Stimulated activated CD8-positive, alpha-beta memory T cell treated with anti-CD3 and anti-CD28 coated beads, Interleukin-7, amount 100 ng/mL, for 24 hours (primary cell): Measurements from ENCODE around the gene SHISA7.
"Not testable (repeated sequence)": the region's sequence is repeated elsewhere in the genome, so short reads cannot be mapped to it uniquely, and the experiment has no call there.

Source experiments
- DNase-seq: peaks from one replicate; pipeline ENCODE4 v3.0.0-alpha.2; 2020; ENCODE audit warnings: low read depth

SHISA7 gene

GRCh38 chr19:55446060-55446459, 3.0 kb upstream of the SHISA7 start:
- no peak for DNase-seq

GRCh38 chr19:55444646-55445045, 1.5 kb upstream of the SHISA7 start:
- DNase-seq, result no peak

GRCh38 chr19:55443824-55444480, 852 bp upstream of the SHISA7 start:
- DNase-seq, result no peak

DNA sequence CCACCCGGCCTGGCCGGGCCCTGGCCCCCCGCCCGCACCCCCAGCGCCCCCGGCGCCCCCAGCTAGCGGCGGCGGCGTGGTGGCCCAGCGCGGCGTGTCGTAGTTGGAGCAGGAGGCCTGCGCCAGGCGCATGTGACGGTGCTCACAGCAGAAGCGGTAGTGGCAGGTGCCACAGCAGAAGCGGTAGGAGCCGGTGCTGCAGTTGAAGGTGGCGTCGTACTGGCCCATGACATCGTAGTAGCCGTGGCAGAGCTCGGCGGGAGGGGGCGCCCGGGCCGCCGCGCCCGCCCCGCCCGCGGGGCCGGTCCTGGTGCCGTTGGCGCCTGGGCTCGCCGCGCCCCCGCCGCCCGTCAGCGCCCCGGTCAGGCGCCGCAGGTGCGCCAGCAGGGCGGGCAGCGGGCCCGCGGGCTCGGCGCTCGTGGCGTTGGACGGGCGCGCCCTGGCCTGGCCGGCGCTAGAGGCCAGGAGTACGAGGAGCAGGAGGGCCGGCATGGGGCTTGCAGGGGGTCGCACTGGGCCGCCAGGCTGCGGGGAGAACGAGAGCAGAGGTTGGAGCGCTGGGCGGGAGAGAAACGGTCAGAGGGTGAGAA, 633 bp downstream of the SHISA7 start:
- DNase-seq, result no peak

DNA sequence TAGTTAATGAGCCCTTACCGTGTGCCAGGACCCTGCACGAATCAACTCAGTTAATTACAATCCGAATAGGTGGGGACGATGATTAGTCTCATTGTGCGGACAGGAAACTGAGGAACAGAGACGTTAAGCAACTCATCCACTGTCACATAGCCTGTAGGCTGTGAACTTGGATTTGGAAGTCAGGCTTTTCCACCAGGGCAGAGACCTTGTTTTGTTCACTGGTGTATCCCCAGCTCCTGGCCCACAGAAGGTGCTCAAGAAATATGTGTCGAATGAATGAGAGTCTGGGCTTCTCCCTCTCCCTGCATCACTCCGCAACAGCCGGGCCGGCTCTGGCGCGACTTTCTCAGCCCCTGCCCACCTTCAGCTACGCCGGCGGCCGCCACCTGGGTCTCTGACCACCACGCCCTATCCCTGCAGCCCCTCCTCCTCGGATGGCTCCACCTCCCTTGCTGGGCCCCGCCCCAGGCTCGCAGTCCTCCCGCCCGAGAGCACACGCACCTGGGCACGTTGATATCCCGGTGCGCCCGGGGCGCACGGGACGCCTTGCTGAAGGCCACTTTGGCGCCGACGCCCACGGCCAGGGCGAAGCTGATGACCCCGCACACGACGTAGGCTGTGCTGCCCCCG, 1.3 kb downstream of the SHISA7 start:
- no peak for DNase-seq

- DNase-seq, result no peak
Observed at GRCh38 chr19:55441319-55441691, 1.8 kb downstream of the SHISA7 start.

DNA sequence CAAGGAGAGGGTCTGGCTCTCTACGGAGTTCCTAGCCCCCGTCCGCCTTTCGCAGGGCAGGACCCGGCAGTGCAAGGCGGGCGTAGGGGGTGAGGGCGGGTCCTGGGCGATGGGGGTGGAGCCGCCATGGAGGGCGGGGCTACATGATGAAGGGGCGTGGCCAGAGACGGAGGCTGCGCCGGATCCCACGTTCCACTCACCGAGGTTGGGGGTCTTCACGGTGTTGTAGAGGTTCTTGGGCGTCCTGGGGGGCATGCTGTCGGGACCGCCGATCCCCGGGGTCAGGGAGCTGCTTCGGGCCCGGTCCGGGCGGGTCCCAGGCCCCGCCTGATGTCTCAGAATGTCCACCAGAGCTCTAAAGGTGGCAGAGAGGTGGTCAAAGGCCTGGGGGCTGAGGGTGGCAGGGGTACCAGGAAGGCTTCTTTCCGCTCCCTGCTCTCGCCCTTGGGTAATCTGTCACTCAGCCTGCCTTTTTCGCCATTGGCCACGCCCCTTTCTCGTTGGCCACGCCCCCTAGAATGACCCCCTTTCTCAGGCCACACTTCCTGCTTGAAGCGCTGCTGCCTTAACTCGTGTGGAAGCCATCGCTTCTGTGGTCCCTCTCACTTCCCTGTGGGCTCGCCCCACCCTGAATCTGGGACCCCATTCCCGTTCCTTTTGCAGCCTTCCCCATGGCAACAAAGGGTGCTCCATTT, 2.5 kb downstream of the SHISA7 start:
- no peak for DNase-seq

DNA sequence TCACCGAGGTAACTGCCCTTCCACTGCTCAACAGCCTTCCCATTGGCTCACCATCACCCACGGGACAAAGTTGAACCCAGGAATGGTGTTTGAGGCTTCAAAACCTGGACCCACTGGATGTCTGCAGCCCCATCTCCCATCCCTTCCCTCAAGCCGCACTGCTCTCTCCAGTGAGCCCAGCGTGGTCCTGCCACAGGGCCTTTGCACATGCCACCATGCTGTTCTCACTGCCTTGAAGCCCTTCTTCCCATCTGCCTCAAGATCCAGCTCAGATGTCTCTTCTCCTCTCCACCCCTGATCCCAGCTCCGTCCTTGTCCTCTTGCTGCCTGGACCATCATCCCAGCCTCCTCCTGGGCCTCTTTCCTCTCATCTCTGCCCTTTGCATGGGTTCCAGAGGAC, 4.0 kb downstream of the SHISA7 start:
- DNase-seq, result no peak

DNA sequence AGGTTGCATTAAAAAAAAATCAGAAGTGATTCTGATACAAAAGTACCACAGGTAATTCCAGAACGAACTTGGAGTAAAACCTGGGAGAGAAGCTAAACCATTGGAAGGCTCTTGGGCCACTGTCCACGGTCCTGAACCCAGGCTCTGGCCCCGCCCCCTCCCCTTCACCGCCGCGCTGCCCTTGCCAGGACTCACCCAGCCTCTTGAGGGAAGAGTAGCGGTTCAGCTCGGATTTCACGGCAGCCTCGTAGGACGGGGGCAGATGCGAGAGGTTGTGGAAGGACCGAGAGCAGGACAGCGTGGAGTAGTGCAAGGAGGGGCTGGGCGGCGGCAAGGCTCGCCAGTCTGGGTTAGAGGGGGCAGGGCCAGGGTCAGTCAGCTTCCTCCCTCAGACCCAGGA, 5.7 kb downstream of the SHISA7 start:
- DNase-seq, result no peak

DNA sequence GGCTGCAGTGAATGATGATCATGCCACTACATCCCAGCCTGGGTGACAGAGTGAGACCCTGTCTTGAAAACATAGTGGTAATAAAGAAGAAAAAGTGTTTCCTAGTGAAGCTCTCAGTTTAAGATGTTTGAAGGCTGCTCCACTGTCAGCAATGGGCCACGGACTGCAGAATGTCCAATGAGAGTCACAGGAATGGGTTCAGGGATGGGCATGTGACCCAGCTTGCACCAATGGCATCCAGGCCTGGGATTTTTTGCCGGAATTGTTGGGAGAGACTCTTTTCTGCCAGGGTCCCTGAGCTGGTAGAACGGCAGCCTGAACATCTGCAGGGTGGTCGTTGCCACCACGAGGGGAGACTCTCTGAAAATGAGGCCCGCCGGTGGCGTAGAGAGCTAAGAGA, 6.3 kb downstream of the SHISA7 start:
- DNase-seq, result no peak

DNA sequence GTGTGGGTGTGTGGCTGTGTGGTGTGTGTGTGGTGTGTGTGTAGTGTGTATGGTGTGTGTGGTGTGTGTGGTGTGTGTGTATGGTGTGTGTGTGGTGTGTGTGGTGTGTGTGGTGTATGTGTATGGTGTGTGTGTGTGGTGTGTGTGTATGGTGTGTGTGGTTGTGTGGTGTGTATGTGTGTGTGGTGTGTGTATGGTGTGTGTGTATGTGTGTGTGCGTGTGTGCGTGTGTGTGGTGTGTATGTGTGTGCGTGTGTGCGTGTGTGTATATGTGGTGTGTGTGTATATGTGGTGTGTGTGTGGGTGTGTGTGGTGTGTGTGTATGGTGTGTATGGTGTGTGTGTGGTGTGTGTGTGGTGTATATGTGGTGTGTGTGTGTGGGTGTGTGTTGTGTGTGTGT, 8.1 kb downstream of the SHISA7 start:
- no peak for DNase-seq

DNA sequence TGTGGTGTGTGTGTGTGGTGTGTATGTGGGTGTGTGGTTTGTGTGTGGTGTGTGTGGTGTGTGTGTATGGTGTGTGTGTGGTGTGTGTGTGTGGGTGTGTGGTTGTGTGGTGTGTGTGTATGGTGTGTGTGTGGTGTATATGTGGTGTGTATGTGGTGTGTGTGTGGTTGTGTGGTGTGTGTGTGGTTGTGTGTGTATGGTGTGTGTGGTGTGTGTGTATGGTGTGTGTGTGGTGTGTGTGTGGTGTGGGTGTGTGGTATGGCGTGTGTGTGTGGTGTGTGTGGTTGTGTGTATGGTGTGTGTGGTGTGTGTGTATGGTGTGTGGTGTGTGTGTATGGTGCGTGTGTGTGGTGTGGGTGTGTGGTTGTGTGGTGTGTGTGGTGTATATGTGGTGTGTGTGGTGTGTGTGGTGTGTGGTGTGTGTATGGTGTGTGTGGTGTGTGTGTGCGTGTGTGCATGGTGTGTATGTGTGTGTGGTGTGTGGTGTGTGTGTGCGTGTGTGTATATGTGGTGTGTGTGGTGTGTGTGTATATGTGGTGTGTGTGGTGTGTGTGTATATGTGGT, 8.7 kb downstream of the SHISA7 start:
- DNase-seq, result no peak

GRCh38 chr19:55433292-55433691, 9.8 kb downstream of the SHISA7 start:
- no peak for DNase-seq

- DNase-seq, result no peak
Observed at GRCh38 chr19:55432241-55432959, 10.7 kb downstream of the SHISA7 start.

DNA sequence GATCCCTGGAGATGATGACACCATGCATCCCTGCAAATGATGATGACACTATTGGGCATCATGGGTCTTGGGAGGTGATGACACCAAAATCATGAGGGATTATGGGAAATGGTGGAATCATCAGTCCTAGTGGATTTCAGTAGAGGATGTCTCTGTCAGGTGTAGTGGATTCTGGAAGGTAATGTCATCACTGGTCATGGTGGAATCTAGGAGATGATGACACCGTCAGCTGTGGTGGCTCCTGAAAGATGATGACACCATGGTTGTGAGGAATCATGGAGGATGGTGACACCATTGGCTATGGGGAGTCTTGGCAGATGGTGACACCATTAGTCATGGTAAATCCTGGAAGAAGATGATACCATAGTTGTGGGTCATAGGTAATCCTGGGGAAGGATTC, 11.9 kb downstream of the SHISA7 start:
- no peak for DNase-seq

- DNase-seq, result no peak
Observed at GRCh38 chr19:55426042-55426441, 17.1 kb downstream of the SHISA7 start.

DNA sequence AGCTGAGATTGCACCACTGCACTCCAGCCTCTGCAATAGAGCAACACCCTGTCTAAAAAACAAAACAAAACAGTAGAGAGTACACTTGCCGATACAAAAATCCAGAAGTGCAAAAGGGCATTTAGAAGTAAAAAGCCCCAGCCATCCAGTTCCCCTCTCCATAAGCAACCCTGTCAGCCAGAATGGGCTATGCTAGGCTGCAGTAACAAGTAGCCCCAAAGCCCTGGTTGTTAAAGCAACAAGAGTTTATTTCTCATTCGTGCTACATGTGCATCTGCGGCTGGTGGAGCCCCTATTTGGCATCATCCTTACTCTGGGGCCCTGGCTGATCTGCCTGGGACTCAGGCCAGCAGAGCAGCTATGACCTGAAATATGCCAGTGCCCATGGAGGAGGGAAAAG, 18.6 kb downstream of the SHISA7 start:
- DNase-seq, result no peak

- DNase-seq, result no peak
Observed at GRCh38 chr19:55423225-55424005, 19.7 kb downstream of the SHISA7 start.

- DNase-seq, result not testable (repeated sequence)
Observed at GRCh38 chr19:55421281-55421680, 21.8 kb downstream of the SHISA7 start.

GRCh38 chr19:55419624-55420236, 23.4 kb downstream of the SHISA7 start:
- no peak for DNase-seq

DNA sequence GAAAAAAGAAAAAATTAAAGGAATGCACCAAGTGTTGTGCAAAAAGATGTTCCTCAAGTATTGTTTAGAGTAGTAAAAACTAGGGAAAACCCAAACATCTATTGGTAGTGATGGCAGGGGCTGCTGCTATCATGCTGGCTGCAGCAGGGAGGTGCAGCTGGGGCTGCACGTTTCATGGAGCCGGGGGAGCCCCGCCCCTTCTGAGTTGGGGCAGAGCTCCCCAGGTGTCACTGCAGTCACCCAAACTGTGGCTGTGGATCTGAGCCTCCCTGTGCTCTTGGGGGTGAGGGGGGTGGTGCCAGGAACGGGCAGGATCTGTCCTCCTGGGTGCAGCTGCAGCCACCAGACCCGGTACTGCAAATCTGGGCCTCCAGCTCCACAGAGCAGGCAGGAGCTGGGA, 24.0 kb downstream of the SHISA7 start:
- no peak for DNase-seq
